ENCODE results near the gene UNG.
"Not testable (repeated sequence)": the region's sequence is repeated elsewhere in the genome, so short reads cannot be mapped to it uniquely, and the experiment has no call there.

Gene UNG

GRCh38 chr12:109097435-109098182 lies at the start of gene UNG:
Gene UNG (plus strand): TSS chr12:109097597. CDS start chr12:109097680, 83 bp downstream.
- peak; percentile 84 to 96 for DNase-seq

DNA sequence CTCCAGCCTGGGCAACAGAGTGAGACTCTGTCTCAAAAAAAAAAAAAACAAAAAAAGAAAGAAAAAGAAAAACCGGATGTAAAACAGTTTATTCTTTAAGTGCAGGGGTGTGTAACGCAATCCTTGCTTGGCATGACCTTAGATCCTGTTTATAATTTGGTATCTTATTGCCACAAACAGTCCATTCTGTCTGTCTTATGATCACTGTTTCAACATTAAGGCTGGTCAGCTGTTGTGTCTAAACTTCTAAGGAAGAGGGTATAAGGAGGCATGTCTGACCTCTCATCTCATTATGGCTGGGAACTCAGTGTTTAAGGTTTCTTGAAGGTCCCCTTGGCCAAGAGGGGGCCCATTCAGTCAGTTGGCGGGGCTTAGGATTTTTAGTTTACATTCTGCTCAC lies 48.7 kb upstream of the UNG start:
- not testable (repeated sequence) for DNase-seq

DNA sequence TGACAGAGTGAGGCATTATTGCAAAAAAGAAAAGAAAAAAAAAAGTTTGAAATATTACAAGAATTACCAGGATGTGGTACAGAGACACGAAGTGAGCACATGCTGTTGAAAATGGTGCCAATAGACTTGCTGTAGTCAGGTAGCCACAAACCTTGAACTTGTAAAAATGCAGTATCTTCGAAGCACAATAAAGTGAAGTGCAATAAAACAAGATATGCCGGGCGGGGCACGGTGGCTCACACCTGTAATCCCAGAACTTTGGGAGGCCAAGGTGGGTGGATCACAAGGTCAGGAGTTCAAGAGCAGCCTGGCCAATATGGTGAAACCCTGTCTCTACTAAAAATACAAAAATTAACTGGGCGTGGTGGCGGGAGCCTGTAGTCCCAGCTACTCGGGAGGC lies 47.6 kb upstream of the UNG start:
- not testable (repeated sequence) for DNase-seq

DNA sequence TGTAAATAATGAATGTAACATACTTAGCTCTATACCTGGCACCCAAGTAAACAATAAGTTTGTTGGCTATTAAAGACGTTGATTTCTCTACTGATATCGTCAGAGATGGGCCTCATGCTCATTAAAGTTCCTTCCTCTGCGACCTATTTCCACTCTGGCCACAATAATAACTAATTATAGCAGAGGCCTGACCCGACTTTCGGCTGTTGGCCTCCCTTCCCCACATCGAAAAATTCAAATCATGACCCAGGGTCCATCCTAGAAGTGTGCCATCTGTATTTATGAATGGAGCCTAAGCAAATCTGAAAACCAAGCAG lies 45.3 kb upstream of the UNG start:
- DNase-seq, result no peak

DNA sequence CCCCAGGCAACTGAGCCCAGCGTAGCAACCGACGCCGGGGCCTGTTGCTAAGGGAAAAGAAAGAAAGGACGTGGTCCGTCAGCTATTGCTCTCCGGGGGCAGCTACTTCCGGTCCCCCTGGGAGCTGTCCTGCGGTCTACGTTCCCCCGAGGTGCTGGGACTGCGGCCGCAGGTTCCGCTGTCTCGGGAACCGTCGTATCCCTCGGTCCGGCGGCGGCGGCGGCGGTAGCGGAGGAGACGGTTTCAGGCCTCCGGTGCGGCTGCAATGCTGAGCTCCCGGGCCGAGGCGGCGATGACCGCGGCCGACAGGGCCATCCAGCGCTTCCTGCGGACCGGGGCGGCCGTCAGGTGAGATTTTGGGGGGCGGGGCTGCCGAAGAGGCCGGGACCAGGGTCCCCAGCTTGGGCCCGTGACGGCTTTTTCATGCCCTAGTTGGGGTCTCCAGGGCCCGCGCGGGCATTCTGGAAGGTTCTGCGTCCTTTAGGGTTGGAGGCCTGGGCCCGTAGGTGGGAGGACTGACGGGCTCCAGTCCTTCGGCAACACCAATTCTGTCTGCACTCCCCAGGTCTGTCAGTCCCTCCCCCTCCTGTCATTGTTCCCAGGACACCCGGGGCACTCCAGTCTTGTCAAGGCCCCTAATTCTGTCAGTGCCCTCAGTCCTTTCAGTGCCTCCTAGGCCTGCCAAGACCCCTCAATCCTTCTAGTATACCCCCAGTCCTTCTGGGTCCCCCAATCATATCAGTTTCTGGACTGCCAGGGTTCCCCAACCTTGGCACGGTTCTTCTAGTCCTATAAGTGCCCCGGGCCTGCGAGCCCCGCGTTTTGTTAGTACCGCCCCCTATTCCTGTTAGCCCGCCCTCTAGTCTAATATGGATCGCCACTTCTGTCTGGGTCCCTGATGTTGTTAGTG lies 44.7 kb upstream of the UNG start, which contains the start of gene USP30:
Gene USP30, plus strand, starts transcription at position 163 of the 910 bp plus-strand sequence. Its CDS starts 103 bp downstream, at position 266.
- peak; percentile 49 to 87 for DNase-seq

DNA sequence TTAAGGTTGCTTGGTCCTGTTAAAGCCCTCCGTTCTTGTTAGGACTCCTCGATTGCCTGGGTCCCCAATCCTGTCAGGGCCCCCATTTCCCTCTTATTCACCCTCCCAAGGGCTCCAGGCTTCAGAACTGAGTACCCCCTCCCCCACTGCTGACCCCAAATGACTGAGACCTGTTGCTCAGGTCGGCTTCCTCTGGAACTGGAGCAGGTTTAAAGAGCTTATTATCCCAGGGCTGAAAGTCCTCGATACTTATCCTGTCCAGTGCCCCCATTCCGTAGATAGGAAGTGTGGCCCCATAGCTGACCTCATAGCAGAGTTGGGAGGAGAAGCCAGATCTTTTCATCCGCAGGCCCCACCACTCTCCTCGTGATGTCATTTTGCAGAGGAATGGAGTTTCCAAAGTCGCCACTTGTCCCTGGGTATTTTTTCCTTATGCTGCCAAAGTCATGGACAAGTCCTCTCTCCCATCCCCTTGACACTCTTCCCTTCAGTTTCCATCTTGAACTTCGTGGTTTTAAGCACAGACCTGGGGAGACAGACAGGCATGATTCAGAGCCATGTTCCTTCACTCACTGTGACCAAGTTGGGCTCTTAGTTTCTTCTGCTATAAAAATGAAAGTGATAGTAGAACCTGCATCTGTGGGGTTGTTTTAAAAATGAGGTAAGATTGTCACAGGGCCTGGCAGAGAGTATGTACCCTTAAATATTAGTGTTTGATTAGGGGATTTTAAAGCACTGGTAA lies 43.8 kb upstream of the UNG start:
- no peak for DNase-seq

DNA sequence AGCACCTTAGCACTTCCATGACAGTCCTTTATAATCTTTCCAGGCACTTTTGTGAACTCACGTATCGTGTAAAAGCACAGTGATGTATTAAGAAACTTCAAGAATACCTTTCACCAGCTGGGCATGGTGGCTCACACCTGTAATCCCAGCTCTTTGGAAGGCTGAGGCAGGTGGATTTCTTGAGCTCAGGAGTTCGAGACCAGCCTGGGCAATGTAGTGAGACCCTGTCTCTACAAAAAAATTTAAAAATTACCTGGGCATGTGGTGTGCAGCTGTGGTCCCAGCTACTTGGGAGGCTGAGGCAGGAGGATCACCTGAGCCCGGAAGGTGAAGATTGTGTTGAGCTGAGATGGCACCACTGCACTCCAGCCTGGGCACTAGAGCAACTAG lies 43.3 kb upstream of the UNG start:
- DNase-seq, result not testable (repeated sequence)

DNA sequence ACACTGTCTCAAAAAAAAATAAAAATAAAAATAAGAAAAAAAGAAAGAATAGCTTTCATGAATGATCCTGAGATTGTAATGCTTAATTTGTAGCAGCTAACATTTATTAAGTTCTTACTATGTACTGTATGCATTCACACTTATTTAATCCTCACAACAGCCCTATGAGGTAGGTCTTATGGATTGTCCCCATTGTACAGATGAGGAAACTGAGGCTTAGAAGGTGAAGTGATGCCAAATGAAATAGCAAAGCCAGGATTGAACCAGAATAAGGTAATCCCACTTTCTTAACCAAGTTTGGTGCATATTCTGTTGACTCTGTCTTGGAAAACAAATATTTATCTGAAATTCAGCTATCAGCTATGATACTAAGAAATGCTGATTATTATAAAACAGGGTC lies 42.9 kb upstream of the UNG start:
- DNase-seq, result no peak

GRCh38 chr12:109056891-109057290 lies 40.5 kb upstream of the UNG start:
- no peak for DNase-seq

- DNase-seq, result no peak
Observed at GRCh38 chr12:109057376-109057775, 40.0 kb upstream of the UNG start.

GRCh38 chr12:109058773-109059172 lies 38.6 kb upstream of the UNG start:
- no peak for DNase-seq

DNA sequence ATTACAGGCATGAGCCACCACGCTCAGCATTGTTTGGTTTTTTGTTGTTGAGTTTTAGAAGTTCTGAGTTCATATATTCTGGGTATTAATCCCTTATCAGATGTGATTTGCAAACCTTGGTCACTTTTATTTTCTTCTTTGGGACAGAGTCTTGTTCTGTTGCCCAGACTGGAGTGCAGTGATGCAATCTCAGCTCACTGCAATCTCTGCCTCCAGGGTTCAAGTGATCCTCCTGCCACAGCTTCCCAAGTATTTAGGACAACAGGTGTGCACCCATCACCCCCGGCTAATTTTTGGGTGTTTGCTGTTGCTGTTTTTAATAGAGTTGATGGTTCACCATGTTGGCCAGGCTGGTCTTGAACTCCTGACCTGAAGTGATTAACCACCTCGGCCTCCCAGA lies 33.3 kb upstream of the UNG start:
- no peak for DNase-seq

GRCh38 chr12:109065154-109065852 lies 32.1 kb upstream of the UNG start:
- no peak for DNase-seq

GRCh38 chr12:109065853-109066193 lies 31.6 kb upstream of the UNG start:
- DNase-seq, result no peak

GRCh38 chr12:109069307-109070271 lies 27.8 kb upstream of the UNG start:
- no peak for DNase-seq

DNA sequence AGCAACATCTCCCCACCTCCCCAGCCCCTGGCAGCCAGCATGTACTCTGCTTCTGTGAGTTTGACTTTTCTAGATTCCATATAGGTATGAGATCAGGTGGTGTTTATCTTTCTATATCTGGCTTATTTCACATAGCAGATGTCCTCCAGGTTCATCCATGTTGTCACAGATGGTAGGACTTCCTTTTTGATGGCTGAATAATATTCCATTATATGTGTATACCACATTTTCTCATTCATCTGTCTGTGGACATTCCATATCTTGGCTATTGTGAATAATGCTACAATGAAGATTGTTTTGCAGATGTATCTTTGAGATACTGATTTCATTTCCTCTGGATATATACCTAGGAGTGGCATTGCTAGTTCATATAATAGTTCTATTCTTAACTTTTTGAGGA lies 22.5 kb upstream of the UNG start:
- no peak for DNase-seq

GRCh38 chr12:109082751-109083150 lies 14.6 kb upstream of the UNG start:
- no peak for DNase-seq

GRCh38 chr12:109084425-109084824 lies 13.0 kb upstream of the UNG start:
- no peak for DNase-seq

DNA sequence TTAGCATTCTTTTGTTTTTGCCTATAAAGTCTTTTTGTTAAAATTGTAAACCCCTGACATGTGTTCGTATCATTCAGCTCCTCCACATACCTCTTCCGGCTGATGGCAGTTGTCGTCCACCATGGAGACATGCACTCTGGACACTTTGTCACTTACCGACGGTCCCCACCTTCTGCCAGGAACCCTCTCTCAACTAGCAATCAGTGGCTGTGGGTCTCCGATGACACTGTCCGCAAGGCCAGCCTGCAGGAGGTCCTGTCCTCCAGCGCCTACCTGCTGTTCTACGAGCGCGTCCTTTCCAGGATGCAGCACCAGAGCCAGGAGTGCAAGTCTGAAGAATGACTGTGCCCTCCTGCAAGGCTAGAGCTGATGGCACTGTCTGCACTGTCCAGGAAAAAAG lies 11.8 kb upstream of the UNG start:
- DNase-seq, result no peak

- no peak for DNase-seq
Observed at GRCh38 chr12:109087250-109087649, 10.1 kb upstream of the UNG start.

DNA sequence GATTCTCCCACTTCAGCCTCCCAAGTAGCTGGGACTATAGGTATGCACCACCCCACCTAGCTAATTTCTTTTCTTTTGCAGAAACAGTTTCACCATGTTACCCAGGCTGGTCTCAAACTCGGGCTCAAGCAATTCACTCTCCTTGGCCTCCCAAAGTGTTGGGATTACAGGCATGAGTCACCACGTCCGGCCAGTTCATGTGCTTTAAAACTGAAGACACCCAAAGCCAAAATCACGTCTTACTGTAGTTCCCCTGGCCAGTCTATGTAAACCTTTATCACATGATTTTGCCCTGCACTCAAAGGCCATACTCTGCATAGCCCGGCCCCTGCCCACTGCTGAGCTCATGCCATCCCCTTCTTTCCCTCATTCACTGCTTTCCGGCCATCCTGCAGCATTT lies 8.6 kb upstream of the UNG start:
- no peak for DNase-seq

- DNase-seq, result no peak
Observed at GRCh38 chr12:109089683-109090082, 7.7 kb upstream of the UNG start.
